GM23248 (cell line): Measurements from ENCODE around the gene STAM2.

ENCODE experiments used
- EZH2 ChIP-seq: fragments of 200-600 bp; sonication (generic); IDR thresholded peaks from 2 replicates; pipeline ENCODE4 v1.6.1; 2018; ENCODE audit warnings: antibody characterized with exemption, mild to moderate bottlenecking; ENCODE audit not compliant: insufficient read depth, poor library complexity, severe bottlenecking
- EZH2phosphoT487 ChIP-seq: fragments of 200-600 bp; sonication (generic); IDR thresholded peaks from 2 replicates; pipeline ENCODE4 v1.6.1; 2018; ENCODE audit warnings: antibody characterized with exemption, moderate library complexity, mild to moderate bottlenecking, low read depth; ENCODE audit not compliant: insufficient read depth

- no peak for TF ChIP-seq EZH2
- no peak for TF ChIP-seq EZH2phosphoT487
Measured at GRCh38 chr2:152200565-152201465, 25.3 kb upstream of the STAM2 start.
